ENCODE data around the gene CAPN15. TPM values are rescaled to one million over a fixed set of nuclear protein-coding genes. Genes with fewer than 3 reads are reported as not detected.

Gene CAPN15
- total RNA-seq, 1 donor from 2014 or later = 57.4 TPM

- peaks cover 8% of the 10 kb centered on the region for H3K27me3 Mint-ChIP-seq
- H3K4me3 Mint-ChIP-seq (ENCODE audit: low read depth) = no peak overlapping the region
- no peak for TF ChIP-seq CTCF (IDR thresholded peaks at IDR 0.05; ENCODE audit: unreplicated experiment)
Observed at GRCh38 chr16:580946-581498, 53.5 kb downstream of the CAPN15 start.

GRCh38 chr16:582218-582613 is 54.7 kb downstream of the CAPN15 start:
- no peaks in the 10 kb centered on the region for H3K4me1 Mint-ChIP-seq (ENCODE audit: low read depth)
- H3K36me3 Mint-ChIP-seq (ENCODE audit: insufficient read depth) = no peaks in the 10 kb centered on the region
- no peaks in the 10 kb centered on the region for H3K9me3 Mint-ChIP-seq (ENCODE audit: low read depth)
- H3K27ac Mint-ChIP-seq = no peak overlapping the region
- H3K4me3 Mint-ChIP-seq (ENCODE audit: low read depth) = no peak overlapping the region
- TF ChIP-seq CTCF (IDR thresholded peaks at IDR 0.05; ENCODE audit: unreplicated experiment) = no peak
- H3K27me3 Mint-ChIP-seq = peaks cover 12% of the 10 kb centered on the region
- no peak for DNase-seq (ENCODE audit: low spot score, unreplicated experiment)

More at GRCh38 chr16:580946-581498, 53.5 kb downstream of the CAPN15 start:
- peaks cover 2% of the 10 kb centered on the region for H3K4me1 Mint-ChIP-seq (ENCODE audit: low read depth)
- no peak for DNase-seq (ENCODE audit: low spot score, unreplicated experiment)
- no peak overlapping the region for H3K27ac Mint-ChIP-seq
- H3K36me3 Mint-ChIP-seq (ENCODE audit: insufficient read depth) = peaks cover 3% of the 10 kb centered on the region
- no peaks in the 10 kb centered on the region for H3K9me3 Mint-ChIP-seq (ENCODE audit: low read depth)

GRCh38 chr16:582614-583331 is 55.3 kb downstream of the CAPN15 start:
- DNase-seq (ENCODE audit: low spot score, unreplicated experiment) = no peak
- H3K9me3 Mint-ChIP-seq (ENCODE audit: low read depth) = no peaks in the 10 kb centered on the region
- peaks cover 2% of the 10 kb centered on the region for H3K4me1 Mint-ChIP-seq (ENCODE audit: low read depth)
- no peaks in the 10 kb centered on the region for H3K36me3 Mint-ChIP-seq (ENCODE audit: insufficient read depth)
- no peak overlapping the region for H3K27ac Mint-ChIP-seq
- TF ChIP-seq CTCF (IDR thresholded peaks at IDR 0.05; ENCODE audit: unreplicated experiment) = no peak
- H3K27me3 Mint-ChIP-seq = peaks cover 12% of the 10 kb centered on the region
- H3K4me3 Mint-ChIP-seq (ENCODE audit: low read depth) = no peak overlapping the region

DNA sequence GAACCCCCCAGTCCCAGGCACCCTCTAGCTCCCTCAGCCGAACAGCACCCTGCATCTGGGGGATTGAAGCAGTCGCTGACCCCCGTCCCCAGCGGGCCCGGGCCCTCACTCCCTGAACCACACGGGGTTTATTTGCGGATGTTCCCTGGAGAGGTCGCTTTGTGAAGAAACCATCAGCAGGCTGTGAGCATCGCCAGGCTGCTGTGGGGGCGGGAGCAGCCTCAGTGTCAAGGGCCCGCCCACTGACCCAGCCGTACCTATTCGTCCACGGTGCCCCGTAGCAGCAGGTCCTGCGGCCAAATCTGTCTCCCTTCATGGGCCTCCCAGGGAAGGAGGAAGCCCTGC is 55.9 kb downstream of the CAPN15 start:
- Mint-ChIP-seq H3K27ac (no peak overlapping the region), H3K36me3 (ENCODE audit: insufficient read depth) (no peaks in the 10 kb centered on the region), H3K4me1 (ENCODE audit: low read depth) (peaks cover 4% of the 10 kb centered on the region), H3K9me3 (ENCODE audit: low read depth) (no peaks in the 10 kb centered on the region), H3K27me3 (peaks cover 12% of the 10 kb centered on the region), H3K4me3 (ENCODE audit: low read depth) (no peak overlapping the region)
- no peak for DNase-seq (ENCODE audit: low spot score, unreplicated experiment)
- TF ChIP-seq CTCF (IDR thresholded peaks at IDR 0.05; ENCODE audit: unreplicated experiment) = no peak

DNA sequence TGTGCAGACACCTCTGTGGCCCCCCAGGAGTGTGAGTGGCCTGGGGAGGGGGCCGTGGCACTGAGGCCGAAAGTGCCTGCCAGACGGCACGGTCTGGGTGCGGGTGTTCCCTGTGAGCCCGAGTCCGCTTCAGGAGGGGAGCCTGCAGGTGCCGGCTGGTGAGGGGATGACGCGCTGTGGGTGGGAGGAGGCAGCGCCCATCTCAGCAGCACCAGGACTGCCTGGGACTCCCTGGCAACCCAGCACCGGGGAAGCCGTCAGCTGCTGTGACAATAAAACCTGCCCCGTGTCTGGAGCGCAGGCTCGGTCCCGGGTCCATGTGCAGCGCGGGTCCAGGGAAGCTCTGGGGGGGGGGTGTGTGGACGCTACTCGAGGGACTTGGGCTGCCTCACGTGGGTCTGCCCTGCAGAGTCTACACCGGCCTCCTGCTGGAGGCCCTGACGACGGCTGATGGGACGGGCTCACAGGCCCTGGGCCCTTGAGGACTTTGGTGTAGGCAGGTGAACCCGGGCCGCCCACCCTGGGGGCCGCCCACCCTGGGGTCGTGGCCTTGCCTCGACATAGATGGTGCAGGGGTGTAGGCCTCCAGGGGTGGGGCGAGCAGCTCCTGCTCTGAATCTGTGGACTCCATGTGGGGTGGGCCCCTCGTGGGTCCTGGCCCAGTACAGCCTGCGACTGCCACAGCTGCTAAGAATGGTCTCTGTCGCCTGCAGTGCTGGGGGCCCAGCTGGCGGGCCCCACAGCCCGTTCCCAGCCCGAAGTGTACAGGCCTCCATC is 56.5 kb downstream of the CAPN15 start:
- Mint-ChIP-seq H3K27ac (no peak overlapping the region), H3K4me3 (ENCODE audit: low read depth) (no peak overlapping the region), H3K36me3 (ENCODE audit: insufficient read depth) (no peaks in the 10 kb centered on the region), H3K4me1 (ENCODE audit: low read depth) (peaks cover 5% of the 10 kb centered on the region), H3K9me3 (ENCODE audit: low read depth) (no peaks in the 10 kb centered on the region), H3K27me3 (peaks cover 12% of the 10 kb centered on the region)
- DNase-seq (ENCODE audit: low spot score, unreplicated experiment) = no peak
- TF ChIP-seq CTCF (IDR thresholded peaks at IDR 0.05; ENCODE audit: unreplicated experiment) = no peak

Data from progenitor cell of endocrine pancreas (in vitro differentiated cells).